GM13976 (cell line): ENCODE data around the gene RPL34.

ENCODE experiments used
- DNase-seq: peaks from one replicate; pipeline ENCODE4 v3.0.0; 2012; ENCODE audit warnings: low spot score
- in situ Hi-C: fragments of 300-500 bp; cut with MboI; formaldehyde crosslinking; loops from one replicate; pipeline ENCODE4 v1.12.0; 2022; ENCODE audit warnings: low sequenced_read_pairs, mixed read lengths, inconsistent platforms; ENCODE audit not compliant: unreplicated experiment
- TF ChIP-seq, protein P1 (sequence below): IDR thresholded peaks from 2 replicates; pipeline ENCODE4 v1.5.1; 2012; ENCODE audit warnings: borderline replicate concordance, mild to moderate bottlenecking; ENCODE audit not compliant: insufficient read depth; ENCODE audit errors: extremely low read depth, missing control alignments, control extremely low read depth

RPL34 gene

GRCh38 chr4:108636246-108636645 lies 15.9 kb downstream of the RPL34 start:
- in situ Hi-C loops, result no loop called here
- no peak for DNase-seq
- TF ChIP-seq, protein P1, sequence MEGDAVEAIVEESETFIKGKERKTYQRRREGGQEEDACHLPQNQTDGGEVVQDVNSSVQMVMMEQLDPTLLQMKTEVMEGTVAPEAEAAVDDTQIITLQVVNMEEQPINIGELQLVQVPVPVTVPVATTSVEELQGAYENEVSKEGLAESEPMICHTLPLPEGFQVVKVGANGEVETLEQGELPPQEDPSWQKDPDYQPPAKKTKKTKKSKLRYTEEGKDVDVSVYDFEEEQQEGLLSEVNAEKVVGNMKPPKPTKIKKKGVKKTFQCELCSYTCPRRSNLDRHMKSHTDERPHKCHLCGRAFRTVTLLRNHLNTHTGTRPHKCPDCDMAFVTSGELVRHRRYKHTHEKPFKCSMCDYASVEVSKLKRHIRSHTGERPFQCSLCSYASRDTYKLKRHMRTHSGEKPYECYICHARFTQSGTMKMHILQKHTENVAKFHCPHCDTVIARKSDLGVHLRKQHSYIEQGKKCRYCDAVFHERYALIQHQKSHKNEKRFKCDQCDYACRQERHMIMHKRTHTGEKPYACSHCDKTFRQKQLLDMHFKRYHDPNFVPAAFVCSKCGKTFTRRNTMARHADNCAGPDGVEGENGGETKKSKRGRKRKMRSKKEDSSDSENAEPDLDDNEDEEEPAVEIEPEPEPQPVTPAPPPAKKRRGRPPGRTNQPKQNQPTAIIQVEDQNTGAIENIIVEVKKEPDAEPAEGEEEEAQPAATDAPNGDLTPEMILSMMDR, result no peak

DNA sequence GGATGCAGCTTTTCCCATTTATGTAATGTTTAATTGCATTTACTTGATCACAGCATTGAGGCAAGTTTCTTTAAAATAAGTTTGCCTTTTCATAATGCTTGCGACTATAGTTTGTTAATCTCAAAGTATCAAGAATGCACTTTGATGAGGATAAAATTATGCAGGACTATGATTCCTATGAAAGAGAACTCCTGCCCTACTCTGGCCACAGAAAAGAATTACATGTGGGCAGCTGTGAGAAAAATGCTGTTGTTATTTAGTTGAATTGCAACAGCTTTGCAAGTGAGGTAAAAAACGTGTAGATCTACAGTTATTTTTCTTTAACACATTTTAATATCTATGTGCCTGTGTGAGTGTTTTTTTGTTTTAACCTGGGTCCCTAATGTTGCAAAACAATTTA lies 17.5 kb downstream of the RPL34 start:
- in situ Hi-C loops, result no loop called here
- DNase-seq, result no peak
- TF ChIP-seq, protein P1, result no peak

DNA sequence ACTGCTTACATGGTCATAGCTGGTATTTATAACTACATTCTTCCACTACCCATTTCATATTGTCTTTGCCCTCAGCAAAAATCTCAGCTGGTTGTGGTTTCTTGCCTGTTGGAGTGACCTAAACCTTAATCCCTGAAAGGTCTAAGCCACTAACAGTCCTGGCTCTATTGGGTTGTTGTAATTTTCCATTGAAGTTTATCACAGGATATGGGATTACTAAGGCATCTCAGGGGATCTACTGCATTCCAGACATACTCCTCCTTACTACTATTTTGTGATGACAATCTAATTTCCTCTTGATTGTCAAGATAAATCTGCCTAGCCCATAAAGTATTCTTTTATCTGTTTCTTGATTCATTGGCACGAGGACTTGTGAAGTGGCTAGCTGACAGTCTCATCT lies 23.9 kb downstream of the RPL34 start:
- TF ChIP-seq, protein P1, result no peak
- no peak for DNase-seq

DNA sequence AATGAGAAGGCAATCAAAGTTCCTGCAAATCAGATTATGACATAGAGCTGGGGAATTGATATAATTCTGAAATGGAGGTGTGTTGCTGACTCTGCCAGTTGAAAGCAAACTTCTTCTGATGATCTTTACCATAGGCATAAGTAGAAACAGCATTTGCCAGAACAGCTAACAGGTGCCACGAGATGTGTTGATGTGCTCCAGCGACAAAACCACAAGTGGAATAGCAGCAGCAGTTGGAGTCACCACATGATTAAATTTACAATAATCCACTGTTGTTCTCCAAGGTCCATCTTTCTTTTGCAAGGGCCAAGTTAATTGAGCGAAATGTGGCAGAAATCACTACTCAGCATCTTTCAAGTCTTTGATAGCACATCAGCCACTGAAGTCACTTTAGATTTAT lies 26.3 kb downstream of the RPL34 start:
- TF ChIP-seq, protein P1, result no peak
- DNase-seq, result no peak
- in situ Hi-C loops, result no loop called here

More for the DNA sequence above, 23.9 kb downstream of the RPL34 start:
- in situ Hi-C loops, result no loop called here

DNA sequence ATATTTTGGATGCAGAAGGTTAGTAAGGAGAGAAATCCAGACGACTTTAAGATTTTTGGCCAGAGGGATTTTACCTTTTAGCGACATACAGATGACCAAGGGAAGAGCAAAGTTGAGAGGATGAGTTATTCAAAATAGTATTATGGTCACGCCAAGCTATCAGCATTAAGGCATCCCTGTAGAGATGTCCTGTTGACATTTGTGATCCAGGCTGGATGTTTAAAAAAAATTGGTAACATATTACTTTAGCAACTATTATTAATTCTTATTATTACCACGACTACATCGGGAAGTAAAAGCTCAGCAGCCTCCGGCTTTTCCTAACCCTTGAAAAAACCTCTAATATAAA lies 29.5 kb downstream of the RPL34 start:
- TF ChIP-seq, protein P1, result no peak
- DNase-seq, result no peak
- in situ Hi-C loops, result no loop called here

GRCh38 chr4:108650212-108651013 lies 30.0 kb downstream of the RPL34 start, which contains the start of gene OSTC:
TSS of gene OSTC (plus strand) at chr4:108650599. CDS start at chr4:108650656, 57 bp downstream.
- in situ Hi-C loops, result no loop called here
- DNase-seq, result peak; percentile 84
- TF ChIP-seq, protein P1, result no peak
